ENCODE measurements around the gene DAPK2.
"Not testable (repeated sequence)": the region's sequence is repeated elsewhere in the genome, so short reads cannot be mapped to it uniquely, and the experiment has no call there.

Gene DAPK2

GRCh38 chr15:63974021-63974420 is 72.3 kb downstream of the DAPK2 start:
- no peak for DNase-seq (ENCODE audit: low spot score)
- FAIRE-seq: no peak

- no peak for FAIRE-seq
- no peak for DNase-seq (ENCODE audit: low spot score)
Measured at GRCh38 chr15:63973212-63974009, 72.9 kb downstream of the DAPK2 start.

- FAIRE-seq: no peak
- DNase-seq (ENCODE audit: low spot score): no peak
Measured at GRCh38 chr15:63972801-63973200, 73.5 kb downstream of the DAPK2 start.

- FAIRE-seq (no peak), DNase-seq (ENCODE audit: low spot score) (no peak)
Measured at GRCh38 chr15:63971904-63972303, 74.4 kb downstream of the DAPK2 start.

- FAIRE-seq (no peak), DNase-seq (ENCODE audit: low spot score) (no peak)
Measured at GRCh38 chr15:63971427-63971805, 74.9 kb downstream of the DAPK2 start.

GRCh38 chr15:63970621-63971426 is 75.5 kb downstream of the DAPK2 start:
- no peak for FAIRE-seq
- DNase-seq (ENCODE audit: low spot score): no peak

GRCh38 chr15:63969652-63970421 is 76.4 kb downstream of the DAPK2 start:
- FAIRE-seq: no peak
- no peak for DNase-seq (ENCODE audit: low spot score)

- DNase-seq (ENCODE audit: low spot score): no peak
- FAIRE-seq: no peak
Measured at GRCh38 chr15:63968700-63969099, 77.6 kb downstream of the DAPK2 start.

GRCh38 chr15:63968122-63968524 is 78.2 kb downstream of the DAPK2 start:
- FAIRE-seq: no peak
- no peak for DNase-seq (ENCODE audit: low spot score)

GRCh38 chr15:63967616-63968015 is 78.7 kb downstream of the DAPK2 start:
- FAIRE-seq (no peak), DNase-seq (ENCODE audit: low spot score) (no peak)

GRCh38 chr15:63962947-63963721 is 83.2 kb downstream of the DAPK2 start:
- DNase-seq (ENCODE audit: low spot score); FAIRE-seq: not testable (repeated sequence)

GRCh38 chr15:63953524-63953923 is 92.8 kb downstream of the DAPK2 start:
- no peak for FAIRE-seq

GRCh38 chr15:63950911-63951481 is 95.3 kb downstream of the DAPK2 start:
- FAIRE-seq (no peak), DNase-seq (ENCODE audit: low spot score) (no peak)

More at GRCh38 chr15:63953524-63953923, 92.8 kb downstream of the DAPK2 start:
- DNase-seq (ENCODE audit: low spot score): no peak

- DNase-seq (ENCODE audit: low spot score): peak; percentile 73
- FAIRE-seq: peak; percentile 88
Measured at GRCh38 chr15:63948971-63949370, 97.3 kb downstream of the DAPK2 start.

GRCh38 chr15:63948436-63948835 is 97.8 kb downstream of the DAPK2 start:
- no peak for FAIRE-seq
- DNase-seq (ENCODE audit: low spot score): no peak

- DNase-seq (ENCODE audit: low spot score) (no peak), FAIRE-seq (no peak)
Measured at GRCh38 chr15:63947228-63947627, 99.1 kb downstream of the DAPK2 start.

GRCh38 chr15:63946524-63947065 is 99.7 kb downstream of the DAPK2 start:
- DNase-seq (ENCODE audit: low spot score) (no peak), FAIRE-seq (no peak)

- FAIRE-seq: no peak
- no peak for DNase-seq (ENCODE audit: low spot score)
Measured at GRCh38 chr15:63945838-63946298, 100.4 kb downstream of the DAPK2 start.

GRCh38 chr15:63945007-63945788 is 101.1 kb downstream of the DAPK2 start:
- DNase-seq (ENCODE audit: low spot score) (peak; percentile 12), FAIRE-seq (no peak)

- FAIRE-seq: no peak
- no peak for DNase-seq (ENCODE audit: low spot score)
Measured at GRCh38 chr15:63944681-63944955, 101.7 kb downstream of the DAPK2 start.

Measured in RCC 7860 (cell line).